Astrocyte (in vitro differentiated cells and primary cell): ENCODE results near the gene ITGB1.

Experiments used
- CTCF ChIP-seq: IDR thresholded peaks from 2 replicates; pipeline ENCODE4 v1.5.1; 2011; ENCODE audit warnings: low read depth, mild to moderate bottlenecking, inconsistent platforms, low read length, moderate library complexity; ENCODE audit not compliant: insufficient read depth
- EZH2 ChIP-seq: IDR thresholded peaks from 2 replicates; pipeline ENCODE4 v1.6.1; 2012; ENCODE audit warnings: mild to moderate bottlenecking, low read length, inconsistent platforms; ENCODE audit not compliant: insufficient read depth

GRCh38 chr10:32931593-32931992, 26.4 kb downstream of the ITGB1 start:
- TF ChIP-seq CTCF = no peak
- no peak for TF ChIP-seq EZH2
